BLaER1 treated with 17β-estradiol and CSF1 and Interleukin-3, amounts not matched to agents 10 nM and 100 nM (cell line): ENCODE data around the gene CDC42BPA.
A peak's percentile ranks its signal among the peaks of the same experiment; 100 is the strongest.

ENCODE experiments used
- H3K27ac ChIP-seq, 11 experiments: shearing (Covaris generic); formaldehyde crosslinking; 2 replicates each; pipeline ENCODE4 v1.8.1; 2022
- H3K27me3 ChIP-seq, 11 experiments: shearing (Covaris generic); formaldehyde crosslinking; 2 replicates each; pipeline ENCODE4 v1.8.1; 2022
- H3K36me3 ChIP-seq, 11 experiments: shearing (Covaris generic); formaldehyde crosslinking; 2 replicates each; pipeline ENCODE4 v1.8.1; 2022
- H3K4me1 ChIP-seq, 10 experiments: shearing (Covaris generic); formaldehyde crosslinking; 2 replicates each; pipeline ENCODE4 v1.8.1; 2022
- H3K4me2 ChIP-seq, 11 experiments: shearing (Covaris generic); formaldehyde crosslinking; 2 replicates each; pipeline ENCODE4 v1.8.1; 2022
- H3K4me3 ChIP-seq, 10 experiments: shearing (Covaris generic); formaldehyde crosslinking; 2 replicates each; pipeline ENCODE4 v1.8.1; 2022
- H3K9ac ChIP-seq, 11 experiments: shearing (Covaris generic); formaldehyde crosslinking; 2 replicates each; pipeline ENCODE4 v1.8.1; 2022
- H3K9me3 ChIP-seq, 11 experiments: shearing (Covaris generic); formaldehyde crosslinking; replicated peaks in 1 of 11; 2 replicates each; pipeline ENCODE4 v1.8.1; 2022
- H4K20me1 ChIP-seq, 11 experiments: shearing (Covaris generic); formaldehyde crosslinking; 2 replicates each; pipeline ENCODE4 v1.8.1; 2022
- Cebpa-rat ChIP-seq, 11 experiments: shearing (Covaris generic); IDR thresholded peaks; 2 replicates each; pipeline ENCODE4 v1.8.1; 2022

Gene CDC42BPA

GRCh38 chr1:227321035-227321434, 2.7 kb upstream of the CDC42BPA start:
- H3K4me2 ChIP-seq = peak overlapping the region in 1 of 11 experiments; percentile 16; a peak in 1 of 22 replicates
- no peak overlapping the region for H3K4me3 ChIP-seq
- H3K27me3 ChIP-seq = peaks cover 0 to 48% (median 39%) of the 10 kb centered on the region in 11 experiments; a peak in 19 of 22 replicates
- H4K20me1 ChIP-seq = peaks cover 0 to 8% (median 0%) of the 10 kb centered on the region in 11 experiments; a peak in 2 of 22 replicates
- H3K27ac ChIP-seq = no peak overlapping the region
- H3K9me3 ChIP-seq = peaks cover 0 to 3% (median 0%) of the 10 kb centered on the region in 11 experiments; a peak in 1 of 22 replicates
- peaks cover 11 to 18% (median 15%) of the 10 kb centered on the region in 10 experiments; a peak in 19 of 20 replicates for H3K4me1 ChIP-seq
- no peaks in the 10 kb centered on the region for H3K36me3 ChIP-seq
- no peak overlapping the region for H3K9ac ChIP-seq
- no peak for TF ChIP-seq Cebpa-rat (IDR thresholded peaks at IDR 0.05)

GRCh38 chr1:227320476-227320875, 2.2 kb upstream of the CDC42BPA start:
- Histone ChIP-seq H3K9me3 (peaks cover 0 to 3% (median 0%) of the 10 kb centered on the region in 11 experiments; a peak in 1 of 22 replicates), H3K9ac (no peak overlapping the region), H3K27ac (no peak overlapping the region), H4K20me1 (peaks cover 0 to 9% (median 0%) of the 10 kb centered on the region in 11 experiments; a peak in 3 of 22 replicates), H3K36me3 (no peaks in the 10 kb centered on the region), H3K4me2 (no peak overlapping the region), H3K27me3 (peaks cover 0 to 50% (median 41%) of the 10 kb centered on the region in 11 experiments; a peak in 19 of 22 replicates), H3K4me1 (peaks cover 16 to 24% (median 19%) of the 10 kb centered on the region in 10 experiments; a peak in 19 of 20 replicates), H3K4me3 (no peak overlapping the region)
- no peak for TF ChIP-seq Cebpa-rat (IDR thresholded peaks at IDR 0.05)

GRCh38 chr1:227318853-227319607, 738 bp upstream of the CDC42BPA start:
- H3K4me3 ChIP-seq = peak overlapping the region; percentile 79 to 89 (median 82)
- H4K20me1 ChIP-seq = peaks cover 0 to 9% (median 0%) of the 10 kb centered on the region in 11 experiments; a peak in 3 of 22 replicates
- H3K4me2 ChIP-seq = peak overlapping the region; percentile 78 to 96 (median 88)
- no peaks in the 10 kb centered on the region for H3K36me3 ChIP-seq
- H3K9me3 ChIP-seq = peaks cover 0 to 3% (median 0%) of the 10 kb centered on the region in 11 experiments; a peak in 1 of 22 replicates
- TF ChIP-seq Cebpa-rat (IDR thresholded peaks at IDR 0.05) = no peak
- H3K27me3 ChIP-seq = peaks cover 0 to 50% (median 41%) of the 10 kb centered on the region in 11 experiments; a peak in 19 of 22 replicates
- H3K4me1 ChIP-seq = peaks cover 18 to 37% (median 25%) of the 10 kb centered on the region in 10 experiments; a peak in 19 of 20 replicates
- H3K9ac ChIP-seq = peak overlapping the region; percentile 75 to 88 (median 84)
- peak overlapping the region; percentile 64 to 80 (median 73); a peak in 19 of 22 replicates for H3K27ac ChIP-seq

- no peaks in the 10 kb centered on the region for H3K9me3 ChIP-seq
- H3K9ac ChIP-seq = peak overlapping the region; percentile 75 to 88 (median 84)
- peaks cover 0 to 50% (median 41%) of the 10 kb centered on the region in 11 experiments; a peak in 19 of 22 replicates for H3K27me3 ChIP-seq
- peaks cover 0 to 3% (median 0%) of the 10 kb centered on the region in 11 experiments; a peak in 2 of 22 replicates for H3K36me3 ChIP-seq
- peaks cover 18 to 37% (median 25%) of the 10 kb centered on the region in 10 experiments; a peak in 19 of 20 replicates for H3K4me1 ChIP-seq
- peaks cover 0 to 11% (median 0%) of the 10 kb centered on the region in 11 experiments; a peak in 3 of 22 replicates for H4K20me1 ChIP-seq
- peak overlapping the region; percentile 64 to 80 (median 73) for H3K27ac ChIP-seq
- H3K4me3 ChIP-seq = peak overlapping the region; percentile 79 to 89 (median 82)
- peak overlapping the region; percentile 78 to 97 (median 88) for H3K4me2 ChIP-seq
- TF ChIP-seq Cebpa-rat (IDR thresholded peaks at IDR 0.05) = no peak
Observed at GRCh38 chr1:227317523-227318015, 723 bp downstream of the CDC42BPA start.

DNA sequence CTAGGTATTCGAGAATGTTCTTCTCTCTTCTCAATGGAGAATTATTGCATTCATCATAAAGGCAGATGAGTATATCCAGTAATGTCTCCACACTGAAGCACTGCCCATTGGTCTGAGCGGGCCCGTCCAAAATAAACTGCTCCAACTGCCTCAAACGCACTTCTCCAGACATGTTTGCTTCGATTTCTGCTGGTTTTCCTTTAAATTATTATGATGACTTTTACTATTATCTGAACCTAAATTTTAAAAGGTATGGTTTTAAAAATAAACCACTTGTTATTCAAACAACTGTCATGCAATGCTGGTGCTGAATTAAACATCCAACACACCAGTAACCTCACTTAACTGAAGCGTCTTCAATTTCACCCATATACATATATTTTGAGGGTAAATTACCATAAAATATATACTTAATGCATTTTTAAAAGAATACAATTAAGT, 1.3 kb downstream of the CDC42BPA start:
- H3K27ac ChIP-seq = peak overlapping the region in 1 of 11 experiments; percentile 78; a peak in 1 of 22 replicates
- H3K9ac ChIP-seq = peak overlapping the region; percentile 18 to 87 (median 82); a peak in 17 of 22 replicates
- peak overlapping the region; percentile 78 to 97 (median 88) for H3K4me2 ChIP-seq

GRCh38 chr1:227316456-227316855, 1.8 kb downstream of the CDC42BPA start:
- Histone ChIP-seq H3K4me3 (peak overlapping the region; percentile 79 to 89 (median 82)), H3K9ac (peak overlapping the region in 4 of 11 experiments; percentile 36 to 87 (median 84); a peak in 4 of 22 replicates), H3K4me2 (peak overlapping the region; percentile 78 to 97 (median 88))

More for the DNA sequence above, 1.3 kb downstream of the CDC42BPA start:
- no peak for TF ChIP-seq Cebpa-rat (IDR thresholded peaks at IDR 0.05)
- peaks cover 0 to 50% (median 41%) of the 10 kb centered on the region in 11 experiments; a peak in 19 of 22 replicates for H3K27me3 ChIP-seq
- peaks cover 0 to 11% (median 0%) of the 10 kb centered on the region in 11 experiments; a peak in 3 of 22 replicates for H4K20me1 ChIP-seq
- peaks cover 0 to 3% (median 0%) of the 10 kb centered on the region in 11 experiments; a peak in 2 of 22 replicates for H3K36me3 ChIP-seq
- H3K9me3 ChIP-seq = no peaks in the 10 kb centered on the region
- peaks cover 18 to 37% (median 25%) of the 10 kb centered on the region in 10 experiments; a peak in 19 of 20 replicates for H3K4me1 ChIP-seq
- peak overlapping the region; percentile 79 to 89 (median 82) for H3K4me3 ChIP-seq

GRCh38 chr1:227315629-227316346, 2.5 kb downstream of the CDC42BPA start:
- Histone ChIP-seq H3K4me1 (peaks cover 16 to 33% (median 25%) of the 10 kb centered on the region in 10 experiments; a peak in 19 of 20 replicates), H3K4me2 (peak overlapping the region; percentile 78 to 97 (median 88)), H3K27ac (no peak overlapping the region), H3K9ac (peak overlapping the region in 3 of 11 experiments; percentile 82 to 87 (median 85); a peak in 3 of 22 replicates), H3K9me3 (peaks cover 0 to 6% (median 0%) of the 10 kb centered on the region in 11 experiments; a peak in 1 of 22 replicates), H3K27me3 (peaks cover 0 to 49% (median 41%) of the 10 kb centered on the region in 11 experiments; a peak in 19 of 22 replicates), H3K36me3 (peaks cover 0 to 9% (median 0%) of the 10 kb centered on the region in 11 experiments; a peak in 3 of 22 replicates), H4K20me1 (peaks cover 0 to 11% (median 0%) of the 10 kb centered on the region in 11 experiments; a peak in 3 of 22 replicates), H3K4me3 (peak overlapping the region; percentile 79 to 89 (median 82); a peak in 18 of 20 replicates)
- TF ChIP-seq Cebpa-rat (IDR thresholded peaks at IDR 0.05) = no peak

More at GRCh38 chr1:227316456-227316855, 1.8 kb downstream of the CDC42BPA start:
- Histone ChIP-seq H3K36me3 (peaks cover 0 to 3% (median 0%) of the 10 kb centered on the region in 11 experiments; a peak in 2 of 22 replicates), H3K27ac (no peak overlapping the region), H3K4me1 (peaks cover 18 to 37% (median 25%) of the 10 kb centered on the region in 10 experiments; a peak in 19 of 20 replicates), H3K27me3 (peaks cover 0 to 50% (median 41%) of the 10 kb centered on the region in 11 experiments; a peak in 19 of 22 replicates), H3K9me3 (no peaks in the 10 kb centered on the region), H4K20me1 (peaks cover 0 to 11% (median 0%) of the 10 kb centered on the region in 11 experiments; a peak in 3 of 22 replicates)
- TF ChIP-seq Cebpa-rat (IDR thresholded peaks at IDR 0.05) = no peak
